Naive B cell (primary cell): ENCODE data around the gene STXBP4. TPM values are rescaled to one million over a fixed set of nuclear protein-coding genes. Genes with fewer than 3 reads are reported as not detected.

Experiments
- ATAC-seq, 2 donors: fragments of 150-1000 bp; cut with Tn5 transposase; 2 replicates each; pipeline ENCODE4 v1.10.0; 2021; ENCODE audit warnings: low read depth in 2 of 2, mild to moderate bottlenecking in 2 of 2, moderate library complexity in 2 of 2
- DNase-seq: peaks from one replicate; pipeline ENCODE4 v3.0.0; 2022
- H3K27ac Mint-ChIP-seq, 6 donors: one replicate each; pipeline ENCODE4 v1.8.0; 2020 to 2022; ENCODE audit warnings: mild to moderate bottlenecking in 6 of 6, mixed read lengths in 6 of 6, moderate library complexity in 5 of 6, inconsistent platforms in 2 of 6
- H3K27me3 Mint-ChIP-seq, 3 donors: one replicate each; pipeline ENCODE4 v1.8.0; 2021 to 2022; ENCODE audit warnings: mixed read lengths in 3 of 3, mild to moderate bottlenecking in 1 of 3
- H3K36me3 Mint-ChIP-seq, 2 donors: one replicate each; pipeline ENCODE4 v1.8.0; 2020 to 2022; ENCODE audit warnings: mixed read lengths in 2 of 2, inconsistent platforms in 1 of 2, mild to moderate bottlenecking in 1 of 2
- H3K4me1 Mint-ChIP-seq, 3 donors: one replicate each; pipeline ENCODE4 v1.8.0; 2020 to 2022; ENCODE audit warnings: mixed read lengths in 3 of 3, inconsistent platforms in 1 of 3, mild to moderate bottlenecking in 1 of 3, moderate library complexity in 1 of 3
- H3K4me3 Mint-ChIP-seq, 8 donors: one replicate each; pipeline ENCODE4 v1.8.0; 2020 to 2022; ENCODE audit warnings: mild to moderate bottlenecking in 8 of 8, mixed read lengths in 8 of 8, moderate library complexity in 8 of 8, inconsistent platforms in 2 of 8
- H3K9me3 Mint-ChIP-seq, 7 donors: one replicate each; pipeline ENCODE4 v1.8.0; 2020 to 2022; ENCODE audit warnings: mixed read lengths in 7 of 7, mild to moderate bottlenecking in 5 of 7, inconsistent platforms in 2 of 7, moderate library complexity in 1 of 7
- polyA plus RNA-seq, 6 donors: library from polyadenylated mRNA; unstranded; fragments of 300-500 nt; fragmentation: Illumina TruSeq; gene quantifications; one replicate each; pipeline ENCODE4 v1.2.3, GENCODE V29; 2021; ENCODE audit warnings: low read depth in 6 of 6

Gene STXBP4
- polyA plus RNA-seq, 6 donors from 2014 or later = 3.5 to 11.5 (median 5.7) TPM

GRCh38 chr17:55124730-55125360 lies 156.3 kb downstream of the STXBP4 start:
- ATAC-seq (no peak), DNase-seq (no peak)
- Mint-ChIP-seq H3K4me3 (peak overlapping the region in 1 of 8 donors; percentile 34), H3K36me3 (no peaks in the 10 kb centered on the region), H3K4me1 (no peaks in the 10 kb centered on the region), H3K9me3 (no peaks in the 10 kb centered on the region), H3K27me3 (no peaks in the 10 kb centered on the region), H3K27ac (no peak overlapping the region)

GRCh38 chr17:55133583-55133982 lies 165.0 kb downstream of the STXBP4 start:
- no peak for ATAC-seq
- Mint-ChIP-seq H3K36me3 (no peaks in the 10 kb centered on the region), H3K4me1 (no peaks in the 10 kb centered on the region), H3K27me3 (no peaks in the 10 kb centered on the region), H3K27ac (no peak overlapping the region), H3K9me3 (no peaks in the 10 kb centered on the region), H3K4me3 (no peak overlapping the region)
- no peak for DNase-seq

GRCh38 chr17:55134486-55135157 lies 166.1 kb downstream of the STXBP4 start:
- H3K27ac Mint-ChIP-seq = no peak overlapping the region
- no peak for ATAC-seq
- no peak for DNase-seq
- no peaks in the 10 kb centered on the region for H3K36me3 Mint-ChIP-seq
- no peaks in the 10 kb centered on the region for H3K9me3 Mint-ChIP-seq
- no peaks in the 10 kb centered on the region for H3K27me3 Mint-ChIP-seq
- H3K4me3 Mint-ChIP-seq = no peak overlapping the region
- H3K4me1 Mint-ChIP-seq = no peaks in the 10 kb centered on the region

- Mint-ChIP-seq H3K27ac (peak overlapping the region in 1 of 6 donors; percentile 40), H3K27me3 (no peaks in the 10 kb centered on the region), H3K4me1 (no peaks in the 10 kb centered on the region), H3K9me3 (no peaks in the 10 kb centered on the region), H3K36me3 (peaks cover 0 to 3% of the 10 kb centered on the region in 2 donors), H3K4me3 (no peak overlapping the region)
- DNase-seq (no peak), ATAC-seq (no peak)
These were observed 172.2 kb downstream of the STXBP4 start for GRCh38 chr17:55140809-55141208.

GRCh38 chr17:55144518-55144917 lies 176.0 kb downstream of the STXBP4 start:
- Mint-ChIP-seq H3K4me3 (no peak overlapping the region), H3K4me1 (no peaks in the 10 kb centered on the region), H3K9me3 (no peaks in the 10 kb centered on the region), H3K27ac (no peak overlapping the region), H3K27me3 (no peaks in the 10 kb centered on the region), H3K36me3 (peaks cover 0 to 3% of the 10 kb centered on the region in 2 donors)
- DNase-seq (no peak), ATAC-seq (no peak)

GRCh38 chr17:55149485-55149884 lies 180.9 kb downstream of the STXBP4 start:
- no peak for ATAC-seq
- Mint-ChIP-seq H3K9me3 (peaks cover 0 to 1% (median 0%) of the 10 kb centered on the region in 7 donors), H3K4me1 (no peaks in the 10 kb centered on the region), H3K4me3 (no peak overlapping the region), H3K36me3 (peaks cover 0 to 11% of the 10 kb centered on the region in 2 donors), H3K27me3 (no peaks in the 10 kb centered on the region), H3K27ac (no peak overlapping the region)
- no peak for DNase-seq

- Mint-ChIP-seq H3K27ac (peak overlapping the region in 1 of 6 donors; percentile 31), H3K4me1 (no peaks in the 10 kb centered on the region), H3K4me3 (no peak overlapping the region), H3K36me3 (peaks cover 0 to 8% of the 10 kb centered on the region in 2 donors), H3K9me3 (peaks cover 0 to 1% (median 0%) of the 10 kb centered on the region in 7 donors), H3K27me3 (no peaks in the 10 kb centered on the region)
- ATAC-seq (no peak), DNase-seq (no peak)
These were observed 183.7 kb downstream of the STXBP4 start for GRCh38 chr17:55152236-55152635.

- Mint-ChIP-seq H3K4me1 (no peaks in the 10 kb centered on the region), H3K27me3 (no peaks in the 10 kb centered on the region), H3K27ac (no peak overlapping the region), H3K4me3 (no peak overlapping the region), H3K9me3 (peaks cover 0 to 1% (median 0%) of the 10 kb centered on the region in 7 donors), H3K36me3 (peaks cover 0 to 8% of the 10 kb centered on the region in 2 donors)
- no peak for ATAC-seq
- DNase-seq = no peak
These were observed 185.5 kb downstream of the STXBP4 start for GRCh38 chr17:55154101-55154500.

GRCh38 chr17:55155856-55156560 lies 187.4 kb downstream of the STXBP4 start:
- no peak for ATAC-seq
- Mint-ChIP-seq H3K36me3 (peaks cover 8 to 9% of the 10 kb centered on the region in 2 donors), H3K9me3 (no peaks in the 10 kb centered on the region)

GRCh38 chr17:55157165-55157564 lies 188.6 kb downstream of the STXBP4 start:
- ATAC-seq = no peak
- Mint-ChIP-seq H3K36me3 (peaks cover 8 to 14% of the 10 kb centered on the region in 2 donors), H3K27me3 (no peaks in the 10 kb centered on the region), H3K4me3 (no peak overlapping the region), H3K4me1 (no peaks in the 10 kb centered on the region), H3K27ac (no peak overlapping the region), H3K9me3 (no peaks in the 10 kb centered on the region)
- no peak for DNase-seq

More at GRCh38 chr17:55155856-55156560, 187.4 kb downstream of the STXBP4 start:
- Mint-ChIP-seq H3K4me1 (no peaks in the 10 kb centered on the region), H3K4me3 (no peak overlapping the region), H3K27ac (no peak overlapping the region), H3K27me3 (no peaks in the 10 kb centered on the region)
- no peak for DNase-seq

GRCh38 chr17:55158439-55158838 lies 189.9 kb downstream of the STXBP4 start:
- Mint-ChIP-seq H3K4me1 (no peaks in the 10 kb centered on the region), H3K9me3 (no peaks in the 10 kb centered on the region), H3K27ac (no peak overlapping the region), H3K4me3 (no peak overlapping the region), H3K36me3 (peaks cover 8 to 15% of the 10 kb centered on the region in 2 donors), H3K27me3 (no peaks in the 10 kb centered on the region)
- ATAC-seq = no peak
- DNase-seq = no peak

- ATAC-seq = no peak
- Mint-ChIP-seq H3K4me1 (no peaks in the 10 kb centered on the region), H3K27ac (no peak overlapping the region), H3K9me3 (no peaks in the 10 kb centered on the region), H3K4me3 (no peak overlapping the region), H3K27me3 (no peaks in the 10 kb centered on the region), H3K36me3 (peaks cover 8 to 15% of the 10 kb centered on the region in 2 donors)
- no peak for DNase-seq
These were observed 190.7 kb downstream of the STXBP4 start for GRCh38 chr17:55159251-55159650.

- no peak overlapping the region for H3K4me3 Mint-ChIP-seq
- DNase-seq = no peak
- no peaks in the 10 kb centered on the region for H3K9me3 Mint-ChIP-seq
- no peaks in the 10 kb centered on the region for H3K27me3 Mint-ChIP-seq
- H3K36me3 Mint-ChIP-seq = peaks cover 8 to 19% of the 10 kb centered on the region in 2 donors
- no peak for ATAC-seq
- no peaks in the 10 kb centered on the region for H3K4me1 Mint-ChIP-seq
- no peak overlapping the region for H3K27ac Mint-ChIP-seq
These were observed 191.9 kb downstream of the STXBP4 start for GRCh38 chr17:55160501-55160900.
